ENCODE measurements around the gene MRPL20.
A peak's percentile ranks its signal among the peaks of the same experiment; 100 is the strongest.
"Not testable (repeated sequence)": the region's sequence is repeated elsewhere in the genome, so short reads cannot be mapped to it uniquely, and the experiment has no call there.

MRPL20 gene

DNA sequence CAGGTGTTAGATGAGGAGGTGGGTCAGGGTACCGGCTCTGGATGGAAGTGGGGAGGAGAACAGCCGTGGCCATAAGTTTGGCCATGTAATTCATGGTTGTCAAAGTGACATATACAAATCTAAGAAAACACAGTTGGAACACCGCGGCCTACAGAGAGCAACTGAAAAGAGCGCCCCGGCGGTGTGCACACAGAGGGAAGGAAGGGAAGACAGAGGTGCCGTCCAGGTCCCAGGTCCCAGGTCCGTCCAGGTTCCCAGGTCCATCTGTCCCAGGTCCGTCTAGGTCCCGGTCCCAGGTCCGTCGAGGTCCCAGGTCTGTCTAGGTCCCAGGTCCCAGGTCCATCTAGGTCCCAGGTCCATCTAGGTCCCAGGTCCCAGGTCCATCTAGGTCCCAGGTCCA lies 4.5 kb upstream of the MRPL20 start:
- TF ChIP-seq, protein P1, sequence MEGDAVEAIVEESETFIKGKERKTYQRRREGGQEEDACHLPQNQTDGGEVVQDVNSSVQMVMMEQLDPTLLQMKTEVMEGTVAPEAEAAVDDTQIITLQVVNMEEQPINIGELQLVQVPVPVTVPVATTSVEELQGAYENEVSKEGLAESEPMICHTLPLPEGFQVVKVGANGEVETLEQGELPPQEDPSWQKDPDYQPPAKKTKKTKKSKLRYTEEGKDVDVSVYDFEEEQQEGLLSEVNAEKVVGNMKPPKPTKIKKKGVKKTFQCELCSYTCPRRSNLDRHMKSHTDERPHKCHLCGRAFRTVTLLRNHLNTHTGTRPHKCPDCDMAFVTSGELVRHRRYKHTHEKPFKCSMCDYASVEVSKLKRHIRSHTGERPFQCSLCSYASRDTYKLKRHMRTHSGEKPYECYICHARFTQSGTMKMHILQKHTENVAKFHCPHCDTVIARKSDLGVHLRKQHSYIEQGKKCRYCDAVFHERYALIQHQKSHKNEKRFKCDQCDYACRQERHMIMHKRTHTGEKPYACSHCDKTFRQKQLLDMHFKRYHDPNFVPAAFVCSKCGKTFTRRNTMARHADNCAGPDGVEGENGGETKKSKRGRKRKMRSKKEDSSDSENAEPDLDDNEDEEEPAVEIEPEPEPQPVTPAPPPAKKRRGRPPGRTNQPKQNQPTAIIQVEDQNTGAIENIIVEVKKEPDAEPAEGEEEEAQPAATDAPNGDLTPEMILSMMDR (IDR thresholded peaks at IDR 0.05): no peak
- no peaks in the 10 kb centered on the region for H3K36me3 ChIP-seq
- H3K4me1 ChIP-seq (ENCODE audit: control insufficient read depth in 1 of 2, insufficient read depth in 1 of 2, low read depth in 1 of 2, low read length in 1 of 2): peaks cover 11 to 14% of the 10 kb centered on the region in 2 experiments
- H3K27ac ChIP-seq: no peak overlapping the region
- H3K4me3 ChIP-seq (ENCODE audit: low read depth in 1 of 2, low read length in 1 of 2): no peak overlapping the region
- peaks cover 5% of the 10 kb centered on the region for H3K9me3 ChIP-seq
- peaks cover 25% of the 10 kb centered on the region for H3K27me3 ChIP-seq

DNA sequence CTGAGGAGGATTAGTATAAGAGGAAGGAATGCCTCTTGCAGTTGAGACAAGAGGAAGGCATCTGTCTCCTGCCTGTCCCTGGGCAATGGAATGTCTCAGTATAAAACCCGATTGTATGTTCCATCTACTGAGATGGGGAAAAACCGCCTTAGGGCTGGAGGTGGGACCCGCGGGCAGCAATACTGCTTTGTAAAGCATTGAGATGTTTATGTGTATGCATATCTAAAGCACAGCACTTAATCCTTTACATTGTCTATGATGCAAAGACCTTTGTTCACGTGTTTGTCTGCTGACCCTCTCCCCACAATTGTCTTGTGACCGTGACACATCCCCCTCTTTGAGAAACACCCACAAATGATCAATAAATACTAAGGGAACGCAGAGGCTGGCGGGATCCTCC lies 3.1 kb upstream of the MRPL20 start:
- H3K4me3 ChIP-seq (ENCODE audit: low read depth in 1 of 2, low read length in 1 of 2); H3K36me3 ChIP-seq: not testable (repeated sequence)
- peaks cover 19 to 22% of the 10 kb centered on the region in 2 experiments for H3K4me1 ChIP-seq (ENCODE audit: control insufficient read depth in 1 of 2, insufficient read depth in 1 of 2, low read depth in 1 of 2, low read length in 1 of 2)

DNA sequence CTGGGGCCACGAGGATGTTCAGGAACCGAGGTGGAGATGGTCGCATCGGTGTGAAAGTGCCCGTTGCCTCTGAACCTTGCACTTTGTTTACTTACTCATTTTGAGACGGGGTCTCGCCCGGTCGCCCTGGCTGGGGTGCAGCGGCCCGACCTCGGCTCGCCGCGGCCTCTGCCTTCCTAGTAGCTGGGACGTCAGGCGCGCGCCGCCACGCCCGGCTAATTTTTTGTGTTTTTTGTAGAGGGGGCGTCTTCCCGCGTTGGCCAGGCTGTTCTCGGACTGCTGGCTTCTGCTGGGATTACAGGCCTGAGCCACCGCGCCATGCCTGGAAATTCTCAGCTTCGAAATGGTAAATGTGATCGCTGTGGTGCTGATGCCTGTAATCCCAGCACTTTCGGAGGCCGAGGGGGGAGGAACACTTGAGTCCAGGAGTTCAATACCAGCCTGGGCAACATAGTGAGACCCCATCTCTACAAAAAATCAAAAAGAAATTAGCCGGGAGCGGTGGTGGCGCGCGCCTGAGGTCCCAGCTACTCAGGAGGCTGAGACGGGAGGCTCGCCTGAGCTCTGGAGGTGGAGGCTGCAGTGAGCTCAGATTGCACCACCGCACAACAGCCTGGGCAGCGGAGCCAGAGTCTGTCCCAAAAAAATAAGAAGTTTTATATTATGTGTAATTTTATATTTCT lies 684 bp upstream of the MRPL20 start:
- peaks cover 25% of the 10 kb centered on the region for H3K36me3 ChIP-seq
- H3K27ac ChIP-seq: peak overlapping the region; percentile 88
- H3K27me3 ChIP-seq: no peaks in the 10 kb centered on the region
- peak overlapping the region; percentile 89 to 99 for H3K4me3 ChIP-seq (ENCODE audit: low read depth in 1 of 2, low read length in 1 of 2)
- TF ChIP-seq, protein P1 (IDR thresholded peaks at IDR 0.05): no peak
- peaks cover 19 to 22% of the 10 kb centered on the region in 2 experiments for H3K4me1 ChIP-seq (ENCODE audit: control insufficient read depth in 1 of 2, insufficient read depth in 1 of 2, low read depth in 1 of 2, low read length in 1 of 2)
- peaks cover 5% of the 10 kb centered on the region for H3K9me3 ChIP-seq

More for the DNA sequence above, 3.1 kb upstream of the MRPL20 start:
- H3K27me3 ChIP-seq: peaks cover 14% of the 10 kb centered on the region
- not testable (repeated sequence) for H3K9me3 ChIP-seq, H3K27ac ChIP-seq

DNA sequence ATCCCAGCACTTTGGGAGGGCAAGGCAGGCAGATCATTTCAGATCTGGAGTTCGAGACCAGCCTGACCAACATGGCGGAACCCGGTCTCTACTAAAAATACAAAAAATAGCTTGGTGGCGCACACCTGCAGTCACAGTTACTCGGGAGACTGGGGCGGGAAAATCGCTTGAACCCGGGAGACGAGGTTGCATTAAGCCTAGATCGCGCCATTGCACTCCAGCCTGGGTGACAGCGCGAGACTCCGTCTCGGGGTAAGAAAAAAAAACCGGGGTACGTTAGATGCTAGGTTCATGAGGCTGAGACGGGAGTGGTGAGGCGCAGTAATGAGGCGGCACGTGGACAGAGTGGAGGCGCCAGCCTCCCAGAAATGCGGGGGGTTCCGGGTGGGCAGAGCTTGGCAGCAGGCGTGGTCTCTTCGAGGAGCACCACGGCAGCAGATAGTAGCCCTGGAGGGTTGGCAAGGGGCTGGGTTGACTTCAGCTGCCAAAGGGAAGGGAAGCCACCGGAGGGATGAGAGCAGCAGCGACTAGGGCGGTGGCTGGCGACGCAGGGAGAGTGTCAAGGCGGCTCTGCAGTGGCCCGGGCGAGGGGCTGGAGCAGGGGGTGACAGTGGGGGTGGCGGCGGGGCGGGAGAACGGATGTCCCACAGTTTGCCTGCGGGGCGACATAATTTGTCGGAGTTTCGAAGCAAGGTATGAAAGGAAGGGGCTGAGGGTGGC lies 832 bp downstream of the MRPL20 start:
- Histone ChIP-seq H3K27ac (peak overlapping the region; percentile 88), H3K27me3 (no peaks in the 10 kb centered on the region), H3K4me3 (ENCODE audit: low read depth in 1 of 2, low read length in 1 of 2) (peak overlapping the region; percentile 89 to 99), H3K4me1 (ENCODE audit: control insufficient read depth in 1 of 2, insufficient read depth in 1 of 2, low read depth in 1 of 2, low read length in 1 of 2) (peaks cover 19 to 22% of the 10 kb centered on the region in 2 experiments), H3K9me3 (no peaks in the 10 kb centered on the region), H3K36me3 (peaks cover 41% of the 10 kb centered on the region)
- TF ChIP-seq, protein P1 (IDR thresholded peaks at IDR 0.05): no peak

DNA sequence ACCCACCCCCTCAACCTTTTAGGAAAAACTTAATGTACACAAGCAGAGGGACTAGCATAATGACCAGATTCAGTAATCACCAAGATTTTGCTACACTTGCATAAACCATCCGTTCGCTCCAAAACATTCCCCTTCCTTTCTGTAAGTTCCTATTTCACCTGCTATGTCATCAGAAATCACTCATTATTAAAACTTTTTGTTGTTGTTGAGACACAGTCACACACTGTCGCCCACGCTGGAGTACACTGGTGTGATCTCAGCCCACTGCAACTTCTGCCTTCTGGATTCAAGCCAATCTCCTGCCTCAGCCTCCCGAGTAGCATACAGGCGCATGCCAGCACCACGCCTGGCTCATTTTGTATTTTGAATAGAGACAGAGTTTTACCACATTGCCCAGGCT lies 3.4 kb downstream of the MRPL20 start:
- H3K4me3 ChIP-seq (ENCODE audit: low read depth in 1 of 2, low read length in 1 of 2): no peak overlapping the region
- peak overlapping the region; percentile 17 for H3K27ac ChIP-seq
- H3K9me3 ChIP-seq: no peaks in the 10 kb centered on the region
- H3K27me3 ChIP-seq: no peaks in the 10 kb centered on the region
- H3K4me1 ChIP-seq (ENCODE audit: control insufficient read depth in 1 of 2, insufficient read depth in 1 of 2, low read depth in 1 of 2, low read length in 1 of 2): peaks cover 38 to 41% of the 10 kb centered on the region in 2 experiments
- H3K36me3 ChIP-seq: peaks cover 49% of the 10 kb centered on the region
- TF ChIP-seq, protein P1 (IDR thresholded peaks at IDR 0.05): no peak

DNA sequence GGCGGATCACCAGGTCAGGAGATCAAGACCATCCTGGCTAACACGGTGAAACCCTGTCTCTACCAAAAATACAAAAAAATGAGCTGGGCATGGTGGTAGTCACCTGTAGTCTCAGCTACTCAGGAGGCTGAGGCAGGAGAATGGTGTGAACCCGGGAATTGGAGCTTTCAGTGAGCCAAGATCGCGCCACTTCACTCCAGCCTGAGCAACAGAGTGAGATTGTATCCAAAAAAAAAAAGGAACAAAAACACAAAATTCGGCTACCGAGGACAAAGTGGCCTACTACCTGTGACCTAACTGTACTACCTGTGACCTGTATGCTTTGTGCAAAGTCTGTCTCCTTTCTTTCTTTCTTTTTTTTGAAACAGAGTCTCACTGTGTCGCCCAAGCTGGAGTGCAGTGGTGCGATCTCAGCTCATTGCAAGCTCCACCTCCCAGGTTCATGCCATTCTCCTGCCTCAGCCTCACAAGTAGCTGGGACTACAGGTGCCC lies 4.1 kb downstream of the MRPL20 start:
- not testable (repeated sequence) for H3K4me3 ChIP-seq (ENCODE audit: low read depth in 1 of 2, low read length in 1 of 2); H3K27me3 ChIP-seq; H3K27ac ChIP-seq; H3K9me3 ChIP-seq
- Histone ChIP-seq H3K36me3 (peaks cover 50% of the 10 kb centered on the region), H3K4me1 (ENCODE audit: control insufficient read depth in 1 of 2, insufficient read depth in 1 of 2, low read depth in 1 of 2, low read length in 1 of 2) (peaks cover 42 to 46% of the 10 kb centered on the region in 2 experiments)
